HepG2 (cell line): ENCODE data around the gene SUCLG2. TPM values are rescaled to one million over a fixed set of nuclear protein-coding genes. Genes with fewer than 3 reads are reported as not detected.
"Not testable (repeated sequence)": the region's sequence is repeated elsewhere in the genome, so short reads cannot be mapped to it uniquely, and the experiment has no call there.

Experiments used
- ATAC-seq: fragments of 200-7000 bp; cut with Tn5 transposase; 3 replicates; pipeline ENCODE4 v1.9.1; 2020; ENCODE audit warnings: mild to moderate bottlenecking, moderate library complexity
- BruUV-seq: library from RNA; stranded (reverse); fragments of 400-500 nt; replicated peaks from 2 replicates; lab custom pipeline; 2021; lab: Mats Ljungman, UMichigan
- CTCF ChIA-PET: fragments of 300-600 bp; formaldehyde crosslinking; extraction: SDS; loops from one replicate; lab custom pipeline; 2021; ENCODE audit warnings: low total read pairs, inconsistent platforms, low intra/inter-chr PET ratio; lab: Yijun Ruan, JAX
- POLR2A ChIA-PET: fragments of 350-600 bp; sonication (Branson Sonifier 250); formaldehyde crosslinking; loops from one replicate; lab custom pipeline; 2020; ENCODE audit warnings: antibody characterized with exemption, inconsistent platforms; lab: Yijun Ruan, JAX
- DNase-seq: peaks from one replicate; pipeline ENCODE4 v3.0.0-alpha.2; 2015; ENCODE audit warnings: low spot score
- FAIRE-seq: peaks from 3 replicates; lab custom pipeline; 2011; peaks lifted over from hg19 to GRCh38; lab: Jason Lieb, UNC
- H2AFZ ChIP-seq: one replicate; pipeline ENCODE4 v1.6.1; 2011; ENCODE audit warnings: low read length, inconsistent platforms
- H3K27ac ChIP-seq: fragments of 300-600 bp; 3 replicates; pipeline ENCODE4 v1.8.0; 2011; ENCODE audit warnings: mixed run types, mild to moderate bottlenecking, mixed read lengths, low read length, inconsistent platforms; ENCODE audit not compliant: insufficient read depth; ENCODE audit errors: extremely low read length
- H3K27me3 ChIP-seq, 2 experiments: fragments of 200-600 bp in 1 of 2; 2 replicates in 1 of 2; 3 replicates in 1 of 2; pipeline versions ENCODE4 v1.6.0 to v1.8.0; 2011; ENCODE audit warnings: low read length in 2 of 2, mild to moderate bottlenecking in 2 of 2, moderate library complexity in 2 of 2, inconsistent platforms in 1 of 2; ENCODE audit not compliant: insufficient read depth in 2 of 2, control insufficient read depth in 1 of 2
- H3K36me3 ChIP-seq, 2 experiments: fragments of 200-600 bp in 1 of 2; replicated peaks in 1 of 2; 2 replicates in 1 of 2; 3 replicates in 1 of 2; pipeline versions ENCODE4 v1.5.1 to v1.8.0; 2011; ENCODE audit warnings: low read length in 2 of 2, inconsistent platforms in 1 of 2; ENCODE audit not compliant: insufficient read depth in 2 of 2, control insufficient read depth in 1 of 2
- H3K4me1 ChIP-seq: 2 replicates; pipeline ENCODE4 v1.5.1; 2012; ENCODE audit warnings: low read length, inconsistent platforms; ENCODE audit not compliant: insufficient read depth
- H3K4me2 ChIP-seq: 2 replicates; pipeline ENCODE4 v1.6.0; 2011; ENCODE audit warnings: low read depth, low read length, inconsistent platforms
- H3K4me3 ChIP-seq, 3 experiments: fragments of 200-600 bp in 1 of 3; sonication (generic), shearing (Covaris generic) in 1 of 3; replicated peaks in 1 of 3; 2 replicates each; pipeline ENCODE4 v1.5.1; 2011 to 2016; ENCODE audit warnings: low read length in 3 of 3, inconsistent platforms in 2 of 3, low read depth in 2 of 3, mild to moderate bottlenecking in 2 of 3, control low read depth in 1 of 3, mixed read lengths in 1 of 3; ENCODE audit not compliant: insufficient read depth in 1 of 3
- H3K79me2 ChIP-seq: one replicate; pipeline ENCODE4 v1.6.1; 2011; ENCODE audit warnings: low read length, inconsistent platforms; ENCODE audit not compliant: insufficient read depth
- H3K9ac ChIP-seq: 2 replicates; pipeline ENCODE4 v1.6.0; 2011; ENCODE audit warnings: mild to moderate bottlenecking, low read depth, low read length, inconsistent platforms; ENCODE audit not compliant: insufficient read depth
- H3K9me3 ChIP-seq: 2 replicates; pipeline ENCODE4 v1.5.1; 2012; ENCODE audit warnings: mild to moderate bottlenecking, low read length
- H4K20me1 ChIP-seq: 2 replicates; pipeline ENCODE4 v1.6.0; 2011; ENCODE audit warnings: inconsistent platforms, mild to moderate bottlenecking, low read length, moderate library complexity; ENCODE audit not compliant: insufficient read depth
- DMAP1 ChIP-seq: IDR thresholded peaks from 2 replicates; pipeline ENCODE4 v1.6.1; 2016
- SOX6 ChIP-seq, 2 experiments: fragments of 450-650 bp in 1 of 2; sonication (generic) in 1 of 2; formaldehyde crosslinking in 1 of 2; IDR thresholded peaks; 2 replicates each; pipeline versions ENCODE4 v1.4.0 to v1.6.1; 2017 to 2020; ENCODE audit warnings: antibody characterized with exemption in 1 of 2, mild to moderate bottlenecking in 1 of 2, missing genetic modification reagents in 1 of 2
- YEATS2 ChIP-seq: sonication (generic); formaldehyde crosslinking; IDR thresholded peaks from 2 replicates; pipeline ENCODE4 v1.4.0; 2020; ENCODE audit warnings: missing genetic modification reagents, borderline replicate concordance
- ZNF251 ChIP-seq: sonication (generic); formaldehyde crosslinking; IDR thresholded peaks from 2 replicates; pipeline ENCODE4 v1.9.0; 2021; ENCODE audit warnings: mild to moderate bottlenecking, missing genetic modification reagents
- ZNF460 ChIP-seq: sonication (generic); formaldehyde crosslinking; IDR thresholded peaks from 2 replicates; pipeline ENCODE4 v1.5.1; 2020; ENCODE audit warnings: missing genetic modification reagents, mild to moderate bottlenecking, borderline replicate concordance
- WGBS: methylation state at CpG from one replicate; pipeline ENCODE4 v1.1.6; 2017; ENCODE audit warnings: low lambda C conversion rate; 5-methylcytosine and 5-hydroxymethylcytosine counted together
- in situ Hi-C: cut with HindIII; loops from 2 replicates; pipeline ENCODE4 v1.10.0; 2017; ENCODE audit warnings: low pct_unique_long_range_greater_than_20kb; ENCODE audit not compliant: extremely low pct_ligation_motif_present
- intact Hi-C: fragments of 100-400 bp; cut with micrococcal nuclease; formaldehyde crosslinking; loops from one replicate; pipeline ENCODE4 v1.10.0; 2022; ENCODE audit not compliant: unreplicated experiment
- polyA plus RNA-seq, 8 experiments: library from polyadenylated mRNA; depleted of rRNA in 3 of 8; stranded (reverse) in 7 of 8; unstranded in 1 of 8; fragments of >200 nt; fragmentation: Illumina TruSeq in 4 of 8; extraction: Trizol in 4 of 8; gene quantifications; 2 replicates each; pipeline versions ENCODE4 v1.2.1 to v1.2.3, GENCODE V29; 2011 to 2016; ENCODE audit warnings: low read depth in 4 of 8, missing spikeins in 1 of 8, mixed read lengths in 1 of 8; ENCODE audit not compliant: insufficient read depth in 1 of 8
- total RNA-seq, 5 experiments: library from RNA; depleted of rRNA; stranded (reverse); fragments of >200 nt; fragmentation: Illumina TruSeq; extraction: Trizol; gene quantifications; 2 replicates each; pipeline ENCODE4 v1.2.3, GENCODE V29; 2016; ENCODE audit warnings: low read depth in 1 of 5
- TF ChIP-seq, protein P1 (sequence below): sonication (generic); formaldehyde crosslinking; IDR thresholded peaks from 2 replicates; pipeline ENCODE4 v1.5.0; 2020; ENCODE audit warnings: mild to moderate bottlenecking, missing genetic modification reagents
- TF ChIP-seq, protein P2 (sequence below), 2 experiments: sonication (generic) in 1 of 2; formaldehyde crosslinking in 1 of 2; IDR thresholded peaks; 2 replicates each; pipeline versions ENCODE4 v1.4.0 to v1.6.1; 2016 to 2020; ENCODE audit warnings: borderline replicate concordance in 1 of 2, low read depth in 1 of 2, mild to moderate bottlenecking in 1 of 2, missing genetic modification reagents in 1 of 2

SUCLG2 gene
- total and polyA plus RNA-seq, 2 of the 13 experiments (the other 11 are each of a cell fraction or from before 2014, with no cell fraction given) = 21.4 to 64.9 TPM

DNA sequence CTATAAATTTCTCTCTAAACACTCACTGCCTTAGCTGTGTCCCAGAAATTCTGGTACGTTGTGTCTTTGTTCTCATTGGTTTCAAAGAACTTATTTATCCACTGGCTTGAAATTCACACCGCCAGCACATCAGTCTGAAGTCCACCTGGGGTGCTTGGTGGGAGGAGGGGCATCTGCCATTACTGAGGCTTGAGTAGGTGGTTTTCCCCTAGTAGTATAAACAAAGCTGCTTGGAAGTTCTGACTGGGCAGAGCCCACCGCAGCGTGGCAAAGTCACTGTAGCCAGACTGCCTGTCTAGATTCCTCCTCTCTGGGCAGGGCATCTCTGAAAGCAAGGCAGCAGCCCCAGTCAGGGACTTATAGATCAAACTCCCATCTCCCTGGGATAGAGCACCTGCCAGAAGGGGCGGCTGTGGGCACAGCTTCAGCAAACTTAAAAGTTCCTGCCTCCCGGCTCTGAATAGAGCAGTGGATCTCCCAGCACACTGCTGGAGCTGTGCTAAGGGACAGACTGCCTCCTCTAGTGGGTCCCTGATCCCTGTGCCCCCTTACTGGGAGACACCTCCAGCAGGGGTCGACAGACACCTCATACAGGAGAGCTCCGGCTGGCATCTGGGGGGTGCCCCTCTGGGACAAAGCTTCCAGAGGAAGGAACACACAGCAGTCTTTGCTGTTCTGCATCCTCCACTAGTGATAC lies 114.1 kb downstream of the SUCLG2 start (continued):
- TF ChIP-seq, protein P1, sequence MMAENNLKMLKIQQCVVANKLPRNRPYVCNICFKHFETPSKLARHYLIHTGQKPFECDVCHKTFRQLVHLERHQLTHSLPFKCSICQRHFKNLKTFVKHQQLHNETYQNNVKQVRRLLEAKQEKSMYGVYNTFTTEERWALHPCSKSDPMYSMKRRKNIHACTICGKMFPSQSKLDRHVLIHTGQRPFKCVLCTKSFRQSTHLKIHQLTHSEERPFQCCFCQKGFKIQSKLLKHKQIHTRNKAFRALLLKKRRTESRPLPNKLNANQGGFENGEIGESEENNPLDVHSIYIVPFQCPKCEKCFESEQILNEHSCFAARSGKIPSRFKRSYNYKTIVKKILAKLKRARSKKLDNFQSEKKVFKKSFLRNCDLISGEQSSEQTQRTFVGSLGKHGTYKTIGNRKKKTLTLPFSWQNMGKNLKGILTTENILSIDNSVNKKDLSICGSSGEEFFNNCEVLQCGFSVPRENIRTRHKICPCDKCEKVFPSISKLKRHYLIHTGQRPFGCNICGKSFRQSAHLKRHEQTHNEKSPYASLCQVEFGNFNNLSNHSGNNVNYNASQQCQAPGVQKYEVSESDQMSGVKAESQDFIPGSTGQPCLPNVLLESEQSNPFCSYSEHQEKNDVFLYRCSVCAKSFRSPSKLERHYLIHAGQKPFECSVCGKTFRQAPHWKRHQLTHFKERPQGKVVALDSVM (CRISPR knock-in tag) = no peak
- TF ChIP-seq YEATS2 (no peak), DMAP1 (CRISPR knock-in tag) (no peak), ZNF460 (CRISPR knock-in tag) (no peak), ZNF251 (CRISPR knock-in tag) (no peak), SOX6 (IDR thresholded peaks at IDR 0.05) (no peak), SOX6 (CRISPR knock-in tag; IDR thresholded peaks at IDR 0.05) (peak; percentile 67)
- TF ChIP-seq, protein P2, sequence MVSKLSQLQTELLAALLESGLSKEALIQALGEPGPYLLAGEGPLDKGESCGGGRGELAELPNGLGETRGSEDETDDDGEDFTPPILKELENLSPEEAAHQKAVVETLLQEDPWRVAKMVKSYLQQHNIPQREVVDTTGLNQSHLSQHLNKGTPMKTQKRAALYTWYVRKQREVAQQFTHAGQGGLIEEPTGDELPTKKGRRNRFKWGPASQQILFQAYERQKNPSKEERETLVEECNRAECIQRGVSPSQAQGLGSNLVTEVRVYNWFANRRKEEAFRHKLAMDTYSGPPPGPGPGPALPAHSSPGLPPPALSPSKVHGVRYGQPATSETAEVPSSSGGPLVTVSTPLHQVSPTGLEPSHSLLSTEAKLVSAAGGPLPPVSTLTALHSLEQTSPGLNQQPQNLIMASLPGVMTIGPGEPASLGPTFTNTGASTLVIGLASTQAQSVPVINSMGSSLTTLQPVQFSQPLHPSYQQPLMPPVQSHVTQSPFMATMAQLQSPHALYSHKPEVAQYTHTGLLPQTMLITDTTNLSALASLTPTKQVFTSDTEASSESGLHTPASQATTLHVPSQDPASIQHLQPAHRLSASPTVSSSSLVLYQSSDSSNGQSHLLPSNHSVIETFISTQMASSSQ (IDR thresholded peaks at IDR 0.05; ENCODE audit: low read depth) = no peak
- TF ChIP-seq, protein P2 (CRISPR knock-in tag; IDR thresholded peaks at IDR 0.05; ENCODE audit: borderline replicate concordance) = no peak

DNA sequence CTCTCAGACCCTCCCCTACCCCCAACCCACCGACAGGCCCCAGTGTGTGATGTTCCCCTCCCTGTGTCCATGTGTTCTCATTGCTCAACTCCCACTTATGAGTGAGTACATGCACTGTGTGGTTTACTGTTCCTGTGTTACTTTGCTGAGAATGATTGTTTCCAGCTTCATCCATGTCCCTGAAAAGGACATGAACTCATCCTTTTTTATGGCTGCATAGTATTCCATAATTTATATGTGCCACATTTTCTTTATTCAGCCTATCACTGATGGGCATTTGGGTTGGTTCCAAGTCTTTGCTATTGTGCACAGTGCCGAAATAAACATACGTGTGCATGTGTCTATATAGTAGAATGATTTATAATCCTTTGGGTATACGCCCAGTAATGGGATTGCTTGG lies 117.2 kb downstream of the SUCLG2 start:
- H4K20me1 ChIP-seq, H3K27me3 ChIP-seq, H3K4me3 ChIP-seq, H2AFZ ChIP-seq, H3K27ac ChIP-seq, H3K4me2 ChIP-seq, H3K36me3 ChIP-seq, FAIRE-seq, H3K9ac ChIP-seq, POLR2A ChIA-PET, intact Hi-C loops, H3K79me2 ChIP-seq, DNase-seq, ATAC-seq, H3K9me3 ChIP-seq, CTCF ChIA-PET, in situ Hi-C loops, BruUV-seq: not testable (repeated sequence)
- WGBS = 100% methylated on average over 4 of the region's 4 CpGs
- H3K4me1 ChIP-seq = peaks cover 21% of the 10 kb centered on the region
